HepG2 (cell line): Measurements from ENCODE around the gene STPG2.

ENCODE experiments used
- CHD2 ChIP-seq: IDR thresholded peaks from 2 replicates; pipeline ENCODE4 v1.6.1; 2011; ENCODE audit warnings: low read depth, low read length, improper control_type of control experiment
- NR2F2 ChIP-seq: IDR thresholded peaks from 2 replicates; pipeline ENCODE4 v1.6.1; 2012; ENCODE audit warnings: low read depth, inconsistent platforms, borderline replicate concordance
- POLR2A ChIP-seq, 2 experiments: IDR thresholded peaks; 2 replicates each; pipeline ENCODE4 v1.6.1; 2011; ENCODE audit warnings: low read depth in 2 of 2, low read length in 2 of 2, mild to moderate bottlenecking in 1 of 2, moderate library complexity in 1 of 2; ENCODE audit not compliant: insufficient read depth in 1 of 2
- POLR2AphosphoS5 ChIP-seq: IDR thresholded peaks from 2 replicates; pipeline ENCODE4 v1.6.1; 2012; ENCODE audit warnings: low read depth, low read length
- SP2 ChIP-seq: sonication (generic); formaldehyde crosslinking; IDR thresholded peaks from 2 replicates; pipeline ENCODE4 v1.5.1; 2020; ENCODE audit warnings: mild to moderate bottlenecking, missing genetic modification reagents
- ZNF136 ChIP-seq: sonication (generic); formaldehyde crosslinking; IDR thresholded peaks from 2 replicates; pipeline ENCODE4 v1.8.1; 2022; ENCODE audit warnings: low read depth, mild to moderate bottlenecking, moderate library complexity, missing genetic modification reagents
- ZNF7 ChIP-seq: IDR thresholded peaks from 2 replicates; pipeline ENCODE4 v1.6.1; 2016; ENCODE audit warnings: missing biosample characterization, missing genetic modification reagents
- ZNF746 ChIP-seq: sonication (generic); formaldehyde crosslinking; IDR thresholded peaks from 2 replicates; pipeline ENCODE4 v1.8.0; 2022; ENCODE audit warnings: mild to moderate bottlenecking, missing genetic modification reagents
- ZNF747 ChIP-seq: sonication (generic); formaldehyde crosslinking; IDR thresholded peaks from 2 replicates; pipeline ENCODE4 v1.8.1; 2023; ENCODE audit warnings: missing genetic modification reagents, mild to moderate bottlenecking, borderline replicate concordance
- TF ChIP-seq, protein P1 (sequence below): IDR thresholded peaks from 2 replicates; pipeline ENCODE4 v1.6.1; 2016
- TF ChIP-seq, protein P2 (sequence below): sonication (generic); formaldehyde crosslinking; IDR thresholded peaks from 2 replicates; pipeline ENCODE4 v1.5.0; 2020; ENCODE audit warnings: mild to moderate bottlenecking, missing genetic modification reagents, moderate library complexity
- TF ChIP-seq, protein P3 (sequence below): sonication (generic); formaldehyde crosslinking; IDR thresholded peaks from 2 replicates; pipeline ENCODE4 v1.4.0; 2020; ENCODE audit warnings: missing genetic modification reagents, borderline replicate concordance
- TF ChIP-seq, protein P4 (sequence below): sonication (generic); formaldehyde crosslinking; IDR thresholded peaks from 2 replicates; pipeline ENCODE4 v1.4.0; 2020; ENCODE audit warnings: missing genetic modification reagents

DNA sequence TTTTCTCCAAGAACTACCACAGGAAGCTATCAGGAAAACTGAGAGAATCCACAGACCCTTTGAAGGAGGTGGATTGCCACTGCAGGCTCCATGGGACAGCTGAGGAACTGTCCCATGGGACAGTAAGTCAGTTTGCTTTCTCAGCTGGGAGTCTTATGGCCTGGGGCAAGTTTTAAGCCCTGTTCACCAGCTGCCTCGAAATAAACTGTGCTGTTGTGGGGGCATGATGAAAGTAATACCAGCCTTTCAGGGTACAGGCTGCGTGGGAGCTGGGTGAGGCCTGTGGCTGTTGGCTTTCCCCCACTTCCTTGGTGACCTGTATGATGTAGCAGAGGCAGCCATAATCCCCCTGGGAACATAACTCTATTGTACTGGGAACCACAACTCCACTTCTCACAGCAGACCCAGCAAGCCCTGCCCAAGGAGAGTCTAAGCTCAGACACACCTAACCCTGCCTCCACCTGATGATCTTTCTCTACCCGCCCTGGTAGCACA, 452.1 kb downstream of the STPG2 start:
- TF ChIP-seq ZNF7 (CRISPR knock-in tag): no peak
- TF ChIP-seq POLR2A (IDR thresholded peaks at IDR 0.05; ENCODE audit: insufficient read depth in 1 of 2, low read depth in 2 of 2, low read length in 2 of 2): no peak
- TF ChIP-seq, protein P1, sequence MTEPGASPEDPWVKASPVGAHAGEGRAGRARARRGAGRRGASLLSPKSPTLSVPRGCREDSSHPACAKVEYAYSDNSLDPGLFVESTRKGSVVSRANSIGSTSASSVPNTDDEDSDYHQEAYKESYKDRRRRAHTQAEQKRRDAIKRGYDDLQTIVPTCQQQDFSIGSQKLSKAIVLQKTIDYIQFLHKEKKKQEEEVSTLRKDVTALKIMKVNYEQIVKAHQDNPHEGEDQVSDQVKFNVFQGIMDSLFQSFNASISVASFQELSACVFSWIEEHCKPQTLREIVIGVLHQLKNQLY (CRISPR knock-in tag): no peak
- TF ChIP-seq, protein P2, sequence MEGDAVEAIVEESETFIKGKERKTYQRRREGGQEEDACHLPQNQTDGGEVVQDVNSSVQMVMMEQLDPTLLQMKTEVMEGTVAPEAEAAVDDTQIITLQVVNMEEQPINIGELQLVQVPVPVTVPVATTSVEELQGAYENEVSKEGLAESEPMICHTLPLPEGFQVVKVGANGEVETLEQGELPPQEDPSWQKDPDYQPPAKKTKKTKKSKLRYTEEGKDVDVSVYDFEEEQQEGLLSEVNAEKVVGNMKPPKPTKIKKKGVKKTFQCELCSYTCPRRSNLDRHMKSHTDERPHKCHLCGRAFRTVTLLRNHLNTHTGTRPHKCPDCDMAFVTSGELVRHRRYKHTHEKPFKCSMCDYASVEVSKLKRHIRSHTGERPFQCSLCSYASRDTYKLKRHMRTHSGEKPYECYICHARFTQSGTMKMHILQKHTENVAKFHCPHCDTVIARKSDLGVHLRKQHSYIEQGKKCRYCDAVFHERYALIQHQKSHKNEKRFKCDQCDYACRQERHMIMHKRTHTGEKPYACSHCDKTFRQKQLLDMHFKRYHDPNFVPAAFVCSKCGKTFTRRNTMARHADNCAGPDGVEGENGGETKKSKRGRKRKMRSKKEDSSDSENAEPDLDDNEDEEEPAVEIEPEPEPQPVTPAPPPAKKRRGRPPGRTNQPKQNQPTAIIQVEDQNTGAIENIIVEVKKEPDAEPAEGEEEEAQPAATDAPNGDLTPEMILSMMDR (CRISPR knock-in tag): no peak
- no peak for TF ChIP-seq ZNF746 (CRISPR knock-in tag)
- TF ChIP-seq, protein P3, sequence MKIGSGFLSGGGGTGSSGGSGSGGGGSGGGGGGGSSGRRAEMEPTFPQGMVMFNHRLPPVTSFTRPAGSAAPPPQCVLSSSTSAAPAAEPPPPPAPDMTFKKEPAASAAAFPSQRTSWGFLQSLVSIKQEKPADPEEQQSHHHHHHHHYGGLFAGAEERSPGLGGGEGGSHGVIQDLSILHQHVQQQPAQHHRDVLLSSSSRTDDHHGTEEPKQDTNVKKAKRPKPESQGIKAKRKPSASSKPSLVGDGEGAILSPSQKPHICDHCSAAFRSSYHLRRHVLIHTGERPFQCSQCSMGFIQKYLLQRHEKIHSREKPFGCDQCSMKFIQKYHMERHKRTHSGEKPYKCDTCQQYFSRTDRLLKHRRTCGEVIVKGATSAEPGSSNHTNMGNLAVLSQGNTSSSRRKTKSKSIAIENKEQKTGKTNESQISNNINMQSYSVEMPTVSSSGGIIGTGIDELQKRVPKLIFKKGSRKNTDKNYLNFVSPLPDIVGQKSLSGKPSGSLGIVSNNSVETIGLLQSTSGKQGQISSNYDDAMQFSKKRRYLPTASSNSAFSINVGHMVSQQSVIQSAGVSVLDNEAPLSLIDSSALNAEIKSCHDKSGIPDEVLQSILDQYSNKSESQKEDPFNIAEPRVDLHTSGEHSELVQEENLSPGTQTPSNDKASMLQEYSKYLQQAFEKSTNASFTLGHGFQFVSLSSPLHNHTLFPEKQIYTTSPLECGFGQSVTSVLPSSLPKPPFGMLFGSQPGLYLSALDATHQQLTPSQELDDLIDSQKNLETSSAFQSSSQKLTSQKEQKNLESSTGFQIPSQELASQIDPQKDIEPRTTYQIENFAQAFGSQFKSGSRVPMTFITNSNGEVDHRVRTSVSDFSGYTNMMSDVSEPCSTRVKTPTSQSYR (CRISPR knock-in tag): no peak
- TF ChIP-seq, protein P4, sequence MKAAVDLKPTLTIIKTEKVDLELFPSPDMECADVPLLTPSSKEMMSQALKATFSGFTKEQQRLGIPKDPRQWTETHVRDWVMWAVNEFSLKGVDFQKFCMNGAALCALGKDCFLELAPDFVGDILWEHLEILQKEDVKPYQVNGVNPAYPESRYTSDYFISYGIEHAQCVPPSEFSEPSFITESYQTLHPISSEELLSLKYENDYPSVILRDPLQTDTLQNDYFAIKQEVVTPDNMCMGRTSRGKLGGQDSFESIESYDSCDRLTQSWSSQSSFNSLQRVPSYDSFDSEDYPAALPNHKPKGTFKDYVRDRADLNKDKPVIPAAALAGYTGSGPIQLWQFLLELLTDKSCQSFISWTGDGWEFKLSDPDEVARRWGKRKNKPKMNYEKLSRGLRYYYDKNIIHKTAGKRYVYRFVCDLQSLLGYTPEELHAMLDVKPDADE (CRISPR knock-in tag): no peak
- no peak for TF ChIP-seq ZNF136 (CRISPR knock-in tag)
- TF ChIP-seq NR2F2: no peak
- TF ChIP-seq CHD2: no peak
- TF ChIP-seq SP2: no peak
- no peak for TF ChIP-seq POLR2AphosphoS5
- no peak for TF ChIP-seq ZNF747 (CRISPR knock-in tag)
